T1000 (cell line): ENCODE measurements around the gene PPP4R3A.
"Not testable (repeated sequence)": the region's sequence is repeated elsewhere in the genome, so short reads cannot be mapped to it uniquely, and the experiment has no call there.

ENCODE experiments used
- DNase-seq: peaks from one replicate; lab custom pipeline; 2025; ENCODE audit warnings: mixed read lengths; lab: John Stamatoyannopoulos, UW

PPP4R3A gene

DNA sequence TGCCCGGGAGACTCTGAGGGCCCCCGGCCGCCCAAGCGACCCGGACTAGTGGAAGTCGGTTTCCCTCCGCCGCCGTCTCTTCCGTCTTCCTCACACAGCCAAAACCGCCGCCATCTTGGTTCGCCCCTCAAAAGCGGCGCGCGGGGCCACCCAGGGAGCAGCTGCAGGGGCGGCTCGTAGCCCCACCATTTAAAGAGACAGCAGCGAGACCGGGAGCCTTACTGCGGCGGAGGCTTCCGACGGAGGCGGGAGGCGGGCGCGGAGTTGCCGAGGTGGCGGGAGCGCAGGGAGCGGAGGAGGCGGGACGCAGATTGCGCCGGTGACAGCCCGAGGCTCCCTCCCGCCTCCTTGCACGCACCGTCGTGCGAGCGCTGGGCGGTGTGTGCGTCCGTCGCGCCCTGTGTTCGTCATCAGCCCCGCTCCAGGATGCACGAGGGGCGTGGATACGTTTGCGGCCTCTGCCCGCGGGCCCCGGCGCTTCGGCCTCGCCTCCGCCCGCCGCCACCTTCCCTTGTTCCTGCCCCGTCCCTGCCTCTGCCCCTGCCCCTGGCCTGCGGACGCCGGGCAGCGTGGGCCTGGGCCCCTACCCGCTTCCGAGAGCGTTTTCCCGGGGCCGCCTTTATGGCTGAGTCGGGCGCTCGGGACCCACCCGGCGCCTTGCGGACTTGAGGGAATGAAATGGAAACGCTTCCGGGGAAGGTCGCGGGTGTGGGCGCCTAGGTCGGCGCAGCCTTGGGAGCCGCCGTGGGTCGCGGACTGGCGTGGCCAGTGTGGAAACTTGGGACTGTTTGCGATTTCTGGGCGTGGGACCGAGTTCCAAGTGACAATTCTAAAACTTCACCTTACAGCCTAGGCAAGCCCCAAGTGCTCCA, at the start of gene PPP4R3A:
TSS of gene PPP4R3A (minus strand) at position 140 of the 872 bp plus-strand sequence. CDS start 663 bp downstream, outside the sequence.
- DNase-seq = peak; percentile 89

DNA sequence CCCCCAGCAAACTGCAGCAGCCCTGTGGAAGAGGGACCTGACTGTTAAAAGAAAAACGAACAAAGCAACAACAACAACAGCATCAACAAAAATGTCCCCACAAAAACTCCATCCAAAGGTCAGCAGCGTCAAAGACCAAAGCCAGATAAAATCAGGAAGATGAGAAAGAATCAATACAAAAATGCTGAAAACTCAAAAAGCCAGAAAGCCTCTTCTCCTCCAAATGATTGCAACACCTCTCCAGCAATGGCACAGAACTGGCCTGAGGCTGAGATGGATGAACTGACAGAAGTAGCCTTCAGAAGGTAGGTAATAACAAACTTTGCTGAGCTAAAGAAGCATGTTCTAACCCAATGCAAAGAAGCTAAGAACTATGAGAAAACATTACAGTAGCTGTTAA, 45.4 kb upstream of the PPP4R3A start:
- no peak for DNase-seq

DNA sequence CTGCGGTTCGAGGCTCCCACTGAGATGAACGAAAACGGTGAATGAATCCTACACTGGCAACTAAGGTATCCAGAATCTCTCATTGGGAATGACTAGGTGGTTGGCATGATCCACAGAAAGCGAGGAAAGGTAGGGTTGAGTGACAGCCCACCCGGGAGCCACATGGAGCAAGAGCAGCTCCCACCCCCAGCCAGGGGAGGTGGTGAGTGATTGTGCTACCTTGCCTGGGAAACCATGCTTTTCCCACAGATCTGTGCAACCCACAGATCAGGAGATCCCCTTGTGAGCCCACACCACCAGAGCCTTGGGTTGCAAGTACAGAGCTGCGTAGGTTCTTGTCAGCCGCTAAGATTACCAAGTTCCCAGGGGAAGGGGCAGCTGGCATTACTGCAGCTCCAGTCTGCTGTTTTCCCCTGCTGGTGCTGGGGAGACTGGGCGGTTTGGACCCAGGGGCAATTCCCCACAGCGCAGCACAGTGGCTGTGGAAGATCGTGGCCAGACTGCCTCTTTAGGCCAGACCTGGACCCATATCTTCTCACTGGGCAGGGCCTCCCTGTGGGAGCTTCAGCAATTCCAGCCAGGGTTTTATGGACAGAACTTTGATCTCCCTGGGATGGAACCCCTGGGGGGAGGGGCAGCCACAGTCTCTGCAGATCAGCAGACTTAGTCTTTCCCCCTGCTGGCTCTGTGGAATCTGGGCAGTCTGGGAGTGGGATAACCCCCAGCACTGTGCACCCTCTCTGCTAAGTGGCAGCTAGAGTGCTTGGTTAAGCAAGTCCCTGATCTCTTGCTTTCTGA, 44.6 kb upstream of the PPP4R3A start:
- no peak for DNase-seq

DNA sequence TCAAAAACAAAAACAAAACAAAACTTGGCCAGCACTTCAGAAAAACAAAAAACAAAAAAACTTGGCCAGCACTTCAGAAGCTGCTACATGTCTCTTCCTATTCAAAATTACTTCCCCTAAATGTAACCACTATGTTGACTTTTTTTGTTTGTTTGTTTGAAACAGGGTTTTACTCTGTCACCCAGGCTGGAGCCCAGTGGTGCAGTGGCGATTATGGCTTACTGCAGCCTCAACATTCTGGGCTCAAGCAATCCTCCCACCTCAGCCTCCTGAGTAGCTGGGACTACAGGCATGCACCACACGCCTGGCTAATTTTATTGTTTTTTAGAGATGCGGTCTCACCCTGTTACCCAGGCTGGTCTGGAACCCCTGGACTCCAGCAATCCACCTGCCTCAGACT, 38.0 kb upstream of the PPP4R3A start:
- no peak for DNase-seq

DNA sequence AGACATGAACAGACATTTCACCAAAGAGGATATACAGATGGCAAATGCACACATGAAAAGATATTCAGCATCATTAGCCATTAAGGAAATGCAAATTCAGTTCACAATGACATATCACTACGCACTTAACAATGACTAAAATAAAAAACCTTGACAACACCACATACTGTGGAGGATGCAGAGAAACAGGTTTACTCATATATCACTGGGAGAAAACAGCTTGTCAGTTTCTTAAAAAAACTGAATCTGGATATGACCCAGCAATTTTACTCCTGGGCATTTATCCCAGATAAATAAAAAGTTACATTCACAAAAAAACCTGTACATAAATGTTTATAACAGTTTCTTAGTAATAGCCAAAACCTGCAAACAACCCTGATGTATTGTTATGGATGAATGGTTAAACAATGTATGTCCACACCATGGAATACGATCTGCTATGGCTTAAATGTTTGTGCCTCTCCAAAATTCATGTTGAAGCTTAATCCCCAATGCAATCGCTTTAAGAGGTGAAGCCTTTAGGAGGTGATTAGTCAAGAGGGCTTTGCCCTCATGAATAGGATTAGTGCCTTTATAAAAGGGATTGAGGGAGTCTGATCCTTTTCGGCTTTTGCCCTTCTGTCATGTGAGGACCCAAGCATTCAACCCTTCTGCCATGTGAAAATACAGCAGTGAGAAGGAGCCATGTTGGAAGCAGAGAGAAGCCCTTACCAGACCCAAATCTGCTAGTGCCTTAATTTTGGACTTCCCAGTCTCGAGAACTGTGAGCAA, 36.0 kb upstream of the PPP4R3A start:
- DNase-seq = no peak

DNA sequence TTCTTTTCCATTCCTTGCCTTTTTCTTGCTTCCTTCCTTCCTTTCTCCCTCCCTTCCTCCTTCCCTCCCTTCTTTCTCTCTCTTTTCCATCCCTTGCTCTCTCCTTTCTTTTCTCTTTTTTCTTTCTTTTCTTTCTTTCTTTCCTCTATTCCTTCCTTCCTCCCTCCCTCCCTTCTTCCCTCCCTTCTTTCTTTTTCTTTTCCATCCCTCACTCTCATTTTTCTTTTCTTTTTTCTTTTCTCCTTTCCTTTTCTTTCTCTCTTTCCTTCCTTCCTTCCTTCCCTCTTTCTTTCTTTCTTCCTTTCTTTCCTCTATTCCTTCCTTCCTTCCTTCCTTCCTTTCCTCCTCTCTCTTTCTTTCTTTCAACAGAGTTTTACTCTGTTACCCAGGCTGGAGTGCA, 35.1 kb upstream of the PPP4R3A start:
- DNase-seq = no peak

DNA sequence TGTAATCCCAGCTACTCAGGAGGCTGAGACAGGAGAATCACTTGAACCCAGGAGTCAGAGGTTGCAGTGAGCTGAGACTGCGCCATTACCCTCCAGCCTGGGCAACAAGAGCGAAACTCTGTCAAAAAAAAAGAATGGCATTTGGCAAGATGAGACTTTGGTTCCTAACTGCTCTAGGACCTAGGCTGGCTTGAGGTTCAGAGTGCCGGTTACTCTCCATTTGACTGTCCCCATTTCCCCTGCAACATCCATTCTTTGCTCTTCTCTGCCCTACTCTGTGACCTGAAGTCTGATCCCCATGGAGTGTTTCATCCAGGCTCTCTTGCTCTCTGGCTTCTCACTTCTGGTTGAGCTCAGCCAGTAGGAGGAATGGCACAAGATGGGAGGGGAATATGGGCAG, 26.2 kb upstream of the PPP4R3A start:
- DNase-seq = no peak

DNA sequence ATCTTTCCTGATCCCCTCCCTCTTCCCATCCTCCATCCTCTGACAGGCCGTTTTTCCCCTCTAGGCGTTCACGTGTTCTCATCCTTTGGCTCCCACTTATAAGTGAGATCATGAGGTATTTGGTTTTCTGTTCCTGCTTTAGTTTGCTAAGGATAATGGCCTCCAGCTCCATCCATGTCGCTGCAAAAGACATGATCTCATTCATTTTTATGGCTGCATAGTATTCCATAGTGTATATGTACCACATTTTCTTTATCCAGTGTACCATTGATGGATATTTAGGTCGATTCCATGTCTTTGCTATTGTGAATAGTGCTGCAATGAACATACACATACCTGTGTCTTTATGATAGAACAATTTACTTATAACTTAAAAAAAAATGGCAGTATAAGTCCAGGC, 23.9 kb upstream of the PPP4R3A start:
- DNase-seq = not testable (repeated sequence)

DNA sequence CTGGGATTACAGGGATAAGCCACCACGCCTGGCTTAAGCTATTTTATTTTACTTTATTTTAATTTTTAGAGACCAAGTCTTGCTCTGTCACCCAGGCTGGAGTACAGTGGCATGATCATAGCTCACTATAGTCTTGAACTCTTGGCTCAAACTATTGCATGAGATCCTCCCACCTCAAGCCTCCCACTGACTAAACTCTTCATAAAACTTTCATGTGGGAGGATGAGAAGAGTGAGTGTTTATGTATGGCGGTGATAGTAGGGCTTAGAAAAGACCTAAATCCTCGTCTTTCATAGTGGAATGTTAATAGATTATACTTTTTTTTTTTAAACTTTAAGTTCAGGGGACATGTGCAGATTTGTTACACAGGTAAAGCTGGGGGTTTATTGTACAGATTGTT, 23.5 kb upstream of the PPP4R3A start:
- DNase-seq = no peak

DNA sequence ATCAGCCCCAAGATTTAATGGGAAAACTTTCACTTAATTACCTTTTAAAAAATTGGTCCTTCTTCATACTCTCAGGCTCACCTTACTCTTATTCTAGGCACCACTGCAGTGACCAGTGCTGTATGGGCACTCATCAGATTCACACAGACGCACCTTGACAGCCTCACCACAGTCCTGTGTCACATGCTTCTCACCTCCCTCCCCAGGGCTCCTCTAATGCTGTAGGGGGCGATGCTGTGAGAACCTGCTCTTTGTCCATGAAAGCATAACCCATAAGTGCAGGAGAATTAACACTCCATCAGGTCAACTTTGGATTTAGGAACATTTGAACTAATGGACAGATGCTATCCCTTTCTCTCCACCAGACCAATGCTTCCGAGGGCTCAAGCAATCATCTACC, 13.9 kb upstream of the PPP4R3A start:
- DNase-seq = no peak

DNA sequence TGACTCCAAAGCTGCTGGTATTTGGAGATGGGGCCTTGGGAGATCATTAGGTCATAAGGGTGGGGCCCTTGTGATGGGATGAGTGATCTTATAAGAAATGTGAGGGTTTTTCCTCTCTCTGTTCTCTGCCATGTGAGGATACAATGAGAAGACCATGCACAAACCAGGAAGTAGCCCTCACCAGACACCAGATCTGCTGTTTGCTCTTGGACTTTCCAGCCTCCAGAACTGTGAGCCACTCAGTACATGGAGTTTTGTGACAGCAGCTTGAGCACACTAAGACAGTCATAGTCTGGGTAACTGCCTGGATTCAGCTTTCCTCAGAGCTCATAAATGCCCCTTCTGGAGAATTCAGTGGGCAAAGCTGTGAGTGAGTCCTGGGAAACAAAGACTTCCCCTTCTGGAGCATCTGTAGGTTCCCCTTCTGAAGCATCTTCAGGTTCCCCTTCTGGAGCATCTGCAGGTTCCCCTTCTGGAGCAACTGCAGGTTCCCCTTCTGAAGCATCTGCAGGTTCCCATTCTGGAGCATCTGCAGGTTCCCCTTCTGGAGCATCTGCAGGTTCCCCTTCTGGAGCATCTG, 11.0 kb upstream of the PPP4R3A start:
- DNase-seq = no peak

DNA sequence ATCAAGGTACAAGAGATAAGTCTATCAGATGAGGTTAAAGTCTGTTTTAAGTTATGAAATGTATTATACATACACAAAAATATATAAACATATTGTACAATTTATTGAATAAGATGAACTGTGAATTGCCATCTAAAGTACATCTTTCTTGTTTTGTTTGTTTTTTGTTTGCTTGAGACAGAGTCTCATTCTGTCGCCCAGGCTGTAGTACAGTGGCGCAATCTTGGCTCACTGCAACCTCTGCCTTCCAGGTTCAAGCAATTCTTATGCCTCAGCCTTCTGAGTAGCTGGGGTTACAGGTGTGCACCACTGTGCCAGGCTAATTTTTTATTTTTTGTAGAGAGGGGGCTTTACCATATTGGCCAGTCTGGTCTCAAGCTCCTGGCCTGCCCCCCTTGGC, 10.0 kb upstream of the PPP4R3A start:
- no peak for DNase-seq

DNA sequence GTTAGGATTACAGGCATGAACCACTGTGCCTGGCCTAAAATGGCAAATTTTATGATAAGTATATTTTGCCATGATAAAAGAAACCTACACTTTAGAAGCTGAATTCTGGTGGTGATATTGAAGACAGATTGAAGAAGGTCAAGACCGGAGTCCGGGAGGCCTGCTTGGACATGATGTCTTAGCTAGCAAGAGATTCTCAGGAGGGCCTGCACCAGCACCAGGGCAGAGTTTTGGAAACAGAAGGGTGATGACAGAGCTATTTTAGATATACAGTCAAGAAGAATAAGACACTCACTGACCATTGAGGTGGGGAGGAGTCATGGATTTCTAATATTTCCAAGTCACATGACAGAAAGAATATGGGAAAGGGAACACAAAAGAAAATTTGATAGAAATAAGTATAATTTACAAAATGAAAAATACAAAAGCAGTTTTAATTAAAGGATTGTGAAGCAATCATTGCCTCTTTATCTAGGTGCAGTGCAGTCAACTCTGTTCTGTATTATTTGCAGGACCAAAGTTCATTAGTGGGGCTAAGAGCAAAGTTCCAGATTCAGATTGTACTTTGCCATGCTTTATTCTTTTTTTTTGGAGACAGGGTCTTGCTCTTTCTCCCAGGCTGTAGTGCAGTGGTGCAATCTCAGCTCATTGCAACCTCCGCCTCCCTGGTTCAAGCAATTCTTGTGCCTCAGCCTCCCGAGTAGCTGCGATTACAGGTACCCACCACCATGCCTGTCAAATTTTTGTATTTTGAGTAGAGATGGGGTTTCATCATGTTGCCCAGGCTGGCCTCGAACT, 9.3 kb upstream of the PPP4R3A start:
- DNase-seq = no peak

DNA sequence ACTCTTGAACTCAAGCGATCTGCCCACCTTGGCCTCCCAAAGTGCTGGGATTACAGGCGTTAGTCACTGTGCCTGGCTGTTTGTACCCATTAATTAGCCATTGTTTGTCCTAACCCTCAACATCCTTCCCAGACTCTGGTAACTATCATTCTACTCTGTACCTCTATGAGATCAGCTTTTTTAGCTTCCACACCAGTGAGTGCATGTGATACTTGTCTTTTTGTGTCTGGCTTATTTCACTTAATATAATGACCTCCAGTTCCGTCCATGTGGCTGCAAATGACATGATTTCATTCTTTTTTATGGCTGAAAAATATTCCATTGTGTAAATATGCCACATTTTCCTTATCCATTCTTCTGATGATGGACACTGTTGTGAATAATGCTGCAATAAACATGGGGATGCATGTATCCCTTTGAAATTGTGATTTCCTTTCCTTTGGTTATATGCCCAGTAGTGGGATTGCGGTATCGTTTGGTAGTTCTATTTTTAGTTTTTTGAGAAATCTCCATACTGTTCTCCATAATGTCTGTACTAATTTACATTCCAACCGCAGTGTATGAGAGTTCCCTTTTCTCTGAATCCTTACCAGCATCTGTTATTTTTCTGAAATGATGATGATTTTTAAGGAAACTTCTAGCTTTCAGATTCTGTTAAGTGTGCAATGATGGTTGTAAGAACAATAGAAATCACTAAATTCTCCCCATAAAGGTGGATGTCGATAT, 6.7 kb upstream of the PPP4R3A start:
- no peak for DNase-seq

DNA sequence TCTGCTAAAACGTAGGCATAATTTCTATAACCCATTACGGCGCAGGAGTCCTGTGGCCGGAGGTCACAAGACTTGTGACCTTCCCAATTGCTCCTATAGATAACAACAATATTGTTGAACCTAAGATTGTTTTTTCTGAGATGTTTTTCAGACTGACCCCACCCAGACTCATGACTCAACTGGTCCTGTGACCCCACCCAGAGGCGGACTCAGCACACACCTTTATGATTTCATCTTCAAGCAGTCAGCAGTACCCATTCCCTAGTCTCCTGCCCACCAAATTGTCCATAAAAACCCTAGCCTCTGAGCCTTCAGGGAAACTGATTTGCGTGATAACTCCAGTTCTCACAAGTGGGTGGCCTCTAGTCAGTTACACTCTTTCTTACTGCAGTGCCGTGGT, 5.9 kb upstream of the PPP4R3A start:
- DNase-seq = no peak

DNA sequence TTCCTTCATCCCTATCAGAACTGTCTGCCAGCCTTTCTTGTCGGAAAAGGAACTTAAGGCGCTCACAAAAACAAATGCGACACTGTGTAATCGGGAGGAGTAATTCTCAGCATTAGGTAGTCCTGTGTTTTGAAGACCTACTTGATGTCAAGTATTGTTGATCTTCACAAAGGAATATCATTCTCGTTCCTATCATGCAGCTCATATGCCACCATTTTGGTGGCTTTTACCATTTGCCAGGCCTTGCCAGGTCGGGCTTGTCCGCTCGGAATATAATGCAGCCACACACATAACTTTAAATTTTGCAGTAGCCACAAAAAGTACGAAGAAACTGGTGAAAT, 903 bp upstream of the PPP4R3A start:
- no peak for DNase-seq

DNA sequence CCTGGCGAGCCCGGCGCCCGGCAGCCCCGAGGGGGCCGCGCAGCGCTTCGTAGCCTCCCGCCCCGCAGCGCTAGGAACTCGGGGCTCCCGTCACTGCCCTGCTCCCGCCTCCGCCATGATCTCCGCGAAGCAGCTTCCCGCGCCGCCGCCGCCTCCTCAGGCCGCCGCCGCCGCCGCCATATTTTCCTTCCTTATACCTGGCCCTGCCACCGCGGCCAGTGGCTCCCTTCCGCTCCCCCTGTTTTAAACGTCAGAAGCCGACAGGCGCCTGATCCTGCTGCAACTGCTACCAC, 286 bp downstream of the PPP4R3A start:
- DNase-seq = peak; percentile 58

DNA sequence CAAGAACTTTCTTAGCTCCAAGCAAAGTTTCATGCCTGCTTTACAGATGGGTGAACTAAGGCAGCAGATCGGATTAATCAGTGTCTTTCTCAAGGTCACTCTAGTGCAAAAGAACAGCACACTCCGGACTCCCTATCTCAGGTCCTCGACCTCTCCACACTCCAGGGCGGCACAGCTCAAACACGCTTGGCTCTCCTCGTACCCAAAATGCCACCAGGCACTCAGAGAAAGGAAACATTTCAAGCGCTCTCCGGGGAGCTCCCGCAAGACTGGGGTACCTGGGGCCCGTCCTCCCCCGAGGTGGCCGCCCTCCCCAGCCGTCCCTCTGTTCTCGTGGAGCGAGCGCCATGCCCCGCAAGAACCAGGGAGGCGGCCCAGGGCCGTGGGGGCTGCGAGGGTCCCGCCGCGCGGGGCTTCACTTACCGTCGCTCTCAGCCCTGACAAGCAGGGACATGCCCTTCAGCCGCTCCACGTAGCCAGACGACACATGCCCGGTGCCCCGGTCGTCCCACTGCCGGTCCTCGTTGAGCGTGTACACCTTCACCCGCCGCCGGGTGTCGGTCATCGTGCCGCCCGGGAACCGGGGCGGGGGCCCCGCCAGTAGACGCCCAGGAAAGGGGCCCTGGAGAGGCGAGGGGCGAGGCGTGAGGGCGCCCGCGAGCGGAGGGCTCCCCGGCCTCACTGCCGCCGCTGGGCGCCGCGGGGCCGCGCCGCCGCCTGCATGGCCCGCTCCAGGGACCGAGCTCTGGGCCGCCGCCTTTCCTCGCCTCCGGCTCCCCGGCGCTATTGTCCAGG, 830 bp downstream of the PPP4R3A start:
- no peak for DNase-seq

DNA sequence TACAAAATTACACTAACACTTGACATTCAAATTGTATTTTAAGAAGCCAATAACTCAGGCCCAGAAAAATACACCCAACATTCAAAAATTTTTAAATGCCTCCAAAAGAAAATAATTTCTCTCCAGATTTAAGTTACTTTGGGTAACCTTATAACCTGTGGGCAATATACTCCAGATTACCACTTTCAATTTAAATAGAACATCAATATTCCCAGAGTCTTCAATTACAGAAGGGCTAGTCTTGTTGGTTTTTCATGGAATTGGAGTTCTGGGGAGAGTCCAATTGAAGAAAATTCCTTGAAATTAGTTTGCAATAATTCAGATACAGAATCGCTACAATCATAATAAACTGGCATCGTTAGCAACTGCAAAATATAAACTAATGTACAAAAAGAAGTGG, 2.0 kb downstream of the PPP4R3A start:
- no peak for DNase-seq

DNA sequence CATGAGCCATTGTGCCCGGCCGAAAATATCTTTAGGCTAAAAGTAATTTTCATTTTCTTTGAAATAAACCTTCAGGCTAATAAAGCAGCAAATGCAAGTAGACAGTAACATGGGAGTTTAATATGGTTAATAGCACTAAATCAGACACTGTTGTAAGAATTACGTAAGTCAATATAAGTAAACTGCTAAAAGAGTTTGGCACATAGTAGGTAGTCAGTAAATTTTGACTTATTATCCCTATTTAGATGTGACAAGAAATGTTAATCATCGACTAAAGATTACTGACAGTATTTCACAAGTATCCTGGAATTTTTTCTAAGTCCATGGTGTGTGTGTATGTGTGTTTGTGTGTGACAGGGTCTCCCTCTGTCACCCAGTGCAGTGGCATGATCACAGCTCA, 3.9 kb downstream of the PPP4R3A start:
- DNase-seq = no peak
